IPS-18c (cell line): ENCODE results near the gene MS4A7.

Source experiments
- H3K4me3 ChIP-seq: 2 replicates; pipeline ENCODE4 v1.7.0; 2013; ENCODE audit warnings: low read depth, mild to moderate bottlenecking, low read length, moderate library complexity; ENCODE audit not compliant: insufficient read depth
- H3K9me3 ChIP-seq: one replicate; pipeline ENCODE4 v1.6.1; 2013; ENCODE audit warnings: mild to moderate bottlenecking, low read length, moderate library complexity; ENCODE audit not compliant: control insufficient read depth, insufficient read depth

MS4A7 gene

GRCh38 chr11:60396799-60397198, 18.5 kb downstream of the MS4A7 start:
- Histone ChIP-seq H3K4me3 (no peak overlapping the region), H3K9me3 (peaks cover 2% of the 10 kb centered on the region)

GRCh38 chr11:60420015-60420414, 41.7 kb downstream of the MS4A7 start:
- no peak overlapping the region for H3K4me3 ChIP-seq
- no peaks in the 10 kb centered on the region for H3K9me3 ChIP-seq

GRCh38 chr11:60422609-60423008, 44.3 kb downstream of the MS4A7 start:
- Histone ChIP-seq H3K9me3 (no peaks in the 10 kb centered on the region), H3K4me3 (no peak overlapping the region)

- no peaks in the 10 kb centered on the region for H3K9me3 ChIP-seq
- no peak overlapping the region for H3K4me3 ChIP-seq
Measured at GRCh38 chr11:60428517-60428916, 50.2 kb downstream of the MS4A7 start.

- no peak within 1 kb of the TSS for H3K4me3 ChIP-seq
- H3K9me3 ChIP-seq = no peaks in the 10 kb centered on the region
Measured at GRCh38 chr11:60429272-60429671, 50.9 kb downstream of the MS4A7 start, which contains the start of gene MS4A5. TSS of gene MS4A5 (plus strand) at chr11:60429572. CDS start at chr11:60429675, 103 bp downstream.

- no peaks in the 10 kb centered on the region for H3K9me3 ChIP-seq
- H3K4me3 ChIP-seq = no peak overlapping the region
Measured at GRCh38 chr11:60431251-60431650, 52.9 kb downstream of the MS4A7 start.

- Histone ChIP-seq H3K9me3 (no peaks in the 10 kb centered on the region), H3K4me3 (no peak overlapping the region)
Measured at GRCh38 chr11:60433401-60433800, 55.1 kb downstream of the MS4A7 start.
